GM21576 (cell line): Measurements from ENCODE around the gene TRIM43B.
"Not testable (repeated sequence)": the region's sequence is repeated elsewhere in the genome, so short reads cannot be mapped to it uniquely, and the experiment has no call there.

Experiments used
- ATAC-seq: cut with Tn5 transposase; IDR thresholded peaks from one replicate; pipeline ENCODE4 v1.9.1; 2021; ENCODE audit warnings: mild to moderate bottlenecking, moderate library complexity; ENCODE audit not compliant: unreplicated experiment

The TRIM43B gene

DNA sequence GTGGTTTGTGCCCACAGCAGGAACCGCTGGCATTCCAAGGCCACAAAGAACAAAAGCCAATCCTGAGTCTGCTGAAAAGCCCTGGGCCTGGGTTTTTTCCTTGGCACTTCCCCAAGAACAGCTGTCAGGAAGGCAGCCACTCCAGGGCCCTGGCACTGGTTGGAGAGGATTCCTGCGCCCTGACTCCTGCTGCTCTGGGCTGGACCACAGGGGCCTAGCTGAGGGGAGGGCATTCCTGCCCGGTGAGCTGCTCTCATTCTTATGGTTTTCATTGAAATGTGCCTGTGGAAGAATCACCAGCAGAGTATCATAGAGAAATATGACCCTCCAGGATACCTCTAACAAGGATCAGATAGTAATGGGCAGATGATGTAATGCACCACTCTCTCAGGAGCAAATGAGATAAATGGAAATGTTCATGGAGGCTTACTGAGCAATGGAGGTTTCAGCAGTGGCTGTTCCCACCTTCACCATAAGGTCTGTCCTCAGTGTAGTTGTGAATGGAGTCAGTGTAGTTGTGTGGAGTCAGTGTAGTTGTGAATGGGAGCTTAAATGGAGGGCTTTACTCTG is 50.0 kb downstream of the TRIM43B start:
- ATAC-seq = not testable (repeated sequence)

DNA sequence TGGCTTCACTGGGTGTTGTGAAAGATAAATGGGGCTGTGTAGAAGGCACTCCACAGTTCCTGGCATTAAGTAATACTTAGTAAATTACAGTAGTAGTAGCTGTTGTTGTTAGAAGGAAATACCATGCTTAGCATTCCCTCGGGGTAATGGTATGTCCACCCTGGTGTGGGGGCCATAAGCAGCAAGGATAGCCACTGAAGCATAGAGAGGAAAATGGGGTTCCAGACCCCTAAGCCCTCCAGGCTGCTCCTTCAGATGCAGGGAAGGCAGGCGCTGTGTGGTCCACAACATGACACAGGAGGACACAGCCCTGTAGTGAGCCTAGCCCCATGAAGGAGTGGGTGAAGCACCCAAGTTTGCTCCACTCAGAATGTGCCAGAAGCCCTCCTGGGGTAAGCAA is 50.6 kb downstream of the TRIM43B start:
- ATAC-seq = not testable (repeated sequence)

DNA sequence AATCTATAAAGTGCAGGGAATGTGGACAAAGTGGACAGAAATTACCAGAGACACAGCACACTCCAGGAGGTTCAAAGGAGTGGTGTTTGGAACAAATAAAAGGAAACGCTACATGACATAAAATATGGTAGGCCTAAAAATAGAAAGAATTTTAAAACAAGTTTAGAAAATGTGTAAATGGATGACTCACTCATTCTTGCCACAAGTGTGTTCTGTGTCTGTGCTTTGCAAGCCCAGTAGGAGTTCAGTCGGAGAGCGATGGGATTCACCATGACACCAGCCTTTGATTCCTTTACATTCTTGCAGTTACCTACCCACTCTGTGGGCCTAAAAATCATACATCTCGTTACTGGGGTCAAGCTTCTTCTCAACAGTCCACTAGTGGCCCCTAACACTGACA is 51.2 kb downstream of the TRIM43B start:
- ATAC-seq = not testable (repeated sequence)

DNA sequence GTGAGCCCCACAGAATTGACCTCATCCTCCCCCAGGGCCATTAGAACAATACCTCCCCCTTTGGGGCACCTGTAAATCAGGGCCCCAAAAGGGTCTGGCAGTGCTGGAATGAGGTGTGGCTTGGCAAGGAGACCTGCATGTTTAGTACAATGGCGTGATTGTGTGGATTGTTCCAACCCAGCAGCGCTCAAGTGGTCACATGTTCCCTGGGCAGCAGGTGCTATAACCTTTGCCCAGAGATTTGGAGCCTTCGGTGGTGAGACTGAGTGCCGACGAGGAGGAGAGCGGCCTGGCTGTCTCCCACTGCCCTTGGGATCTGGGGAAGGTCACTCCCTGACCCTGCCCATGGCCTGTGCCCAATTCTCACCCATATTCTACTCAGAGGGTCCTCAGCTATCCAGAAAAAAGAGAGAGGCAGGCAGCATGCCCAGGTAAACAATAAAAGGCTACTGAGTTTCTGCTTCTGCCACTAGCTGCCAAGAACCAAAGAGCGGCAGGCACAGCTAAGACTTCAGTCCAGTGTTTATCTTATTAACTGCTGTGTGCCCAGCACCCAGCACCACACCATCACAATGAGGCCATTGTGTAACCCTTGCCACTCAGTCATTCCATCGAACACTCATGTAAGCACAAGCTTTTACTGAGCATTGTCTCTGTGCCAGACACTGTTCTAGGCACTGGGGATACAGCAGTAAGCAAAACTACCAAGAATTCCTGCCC is 54.6 kb downstream of the TRIM43B start:
- ATAC-seq = not testable (repeated sequence)

DNA sequence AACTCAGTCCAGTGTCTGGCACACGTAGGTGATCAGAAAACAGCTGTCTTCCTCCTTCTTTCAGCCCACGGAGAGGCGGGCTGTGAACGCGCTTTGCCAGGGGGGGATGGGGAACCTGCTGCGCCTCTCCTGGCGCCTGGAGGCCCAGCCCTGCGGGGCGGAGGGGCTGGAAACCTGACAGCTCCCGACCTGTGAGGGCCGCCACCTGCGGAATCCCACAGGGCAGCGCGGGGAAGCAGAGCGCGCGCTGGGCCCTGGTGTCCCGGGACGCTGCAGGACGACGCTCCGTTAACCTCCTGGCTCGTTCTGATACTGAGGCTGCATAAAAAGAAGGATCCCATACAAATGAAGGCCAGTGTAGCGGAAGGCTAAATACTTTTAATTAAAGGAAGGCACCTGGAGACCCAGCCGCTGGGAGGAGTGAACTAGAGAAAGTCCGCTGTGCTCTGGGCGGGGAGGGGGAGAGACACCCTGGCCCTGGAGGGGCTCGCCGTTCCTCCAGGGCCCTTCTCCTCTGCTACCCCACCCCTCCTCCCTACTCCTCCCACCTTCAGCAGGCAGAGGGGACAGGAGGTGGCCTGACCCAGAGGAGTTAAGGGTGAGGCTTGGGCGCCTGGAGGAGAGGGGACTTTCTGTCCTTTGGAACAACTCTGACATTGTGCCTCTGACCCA is 57.2 kb downstream of the TRIM43B start:
- ATAC-seq = not testable (repeated sequence)
